ENCODE results near the gene FREY1. TPM values are rescaled to one million over a fixed set of nuclear protein-coding genes. Genes with fewer than 3 reads are reported as not detected.
A peak's percentile ranks its signal among the peaks of the same experiment; 100 is the strongest.

FREY1 gene
- total RNA-seq, 1 experiment from 2014 or later = 1.4 TPM

- BruUV-seq (replicated peaks) = no TSS peak
- no peaks in the 10 kb centered on the region for H3K9me3 ChIP-seq (ENCODE audit: control insufficient read depth, insufficient read depth, low read depth, low read length)
- ChIA-PET CTCF (no interaction called here), POLR2A (no interaction called here)
- no peak for TF ChIP-seq TCF7L2 (IDR thresholded peaks at IDR 0.05; ENCODE audit: low read depth, low read length)
- TF ChIP-seq REST (IDR thresholded peaks at IDR 0.05; ENCODE audit: insufficient read depth in 1 of 2, low read depth in 2 of 2, low read length in 1 of 2) = no peak
- TF ChIP-seq SIN3A (IDR thresholded peaks at IDR 0.05; ENCODE audit: borderline replicate concordance, insufficient read depth, low read depth, low read length) = no peak
- TF ChIP-seq POLR2AphosphoS5 (IDR thresholded peaks at IDR 0.05; ENCODE audit: low read depth, low read length) = no peak
- TF ChIP-seq, protein P1, sequence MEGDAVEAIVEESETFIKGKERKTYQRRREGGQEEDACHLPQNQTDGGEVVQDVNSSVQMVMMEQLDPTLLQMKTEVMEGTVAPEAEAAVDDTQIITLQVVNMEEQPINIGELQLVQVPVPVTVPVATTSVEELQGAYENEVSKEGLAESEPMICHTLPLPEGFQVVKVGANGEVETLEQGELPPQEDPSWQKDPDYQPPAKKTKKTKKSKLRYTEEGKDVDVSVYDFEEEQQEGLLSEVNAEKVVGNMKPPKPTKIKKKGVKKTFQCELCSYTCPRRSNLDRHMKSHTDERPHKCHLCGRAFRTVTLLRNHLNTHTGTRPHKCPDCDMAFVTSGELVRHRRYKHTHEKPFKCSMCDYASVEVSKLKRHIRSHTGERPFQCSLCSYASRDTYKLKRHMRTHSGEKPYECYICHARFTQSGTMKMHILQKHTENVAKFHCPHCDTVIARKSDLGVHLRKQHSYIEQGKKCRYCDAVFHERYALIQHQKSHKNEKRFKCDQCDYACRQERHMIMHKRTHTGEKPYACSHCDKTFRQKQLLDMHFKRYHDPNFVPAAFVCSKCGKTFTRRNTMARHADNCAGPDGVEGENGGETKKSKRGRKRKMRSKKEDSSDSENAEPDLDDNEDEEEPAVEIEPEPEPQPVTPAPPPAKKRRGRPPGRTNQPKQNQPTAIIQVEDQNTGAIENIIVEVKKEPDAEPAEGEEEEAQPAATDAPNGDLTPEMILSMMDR (IDR thresholded peaks at IDR 0.05) = no peak
- in situ Hi-C loops (cut with HindIII; ENCODE audit: low pct_unique_long_range_greater_than_20kb, low sequenced_read_pairs) = no loop called here
- peaks cover 11% of the 10 kb centered on the region for H3K4me1 ChIP-seq (ENCODE audit: control insufficient read depth, insufficient read depth, low read length)
- DNase-seq (ENCODE audit: low read depth, low spot score) (no peak), ATAC-seq (no peak)
- H3K36me3 ChIP-seq (ENCODE audit: control insufficient read depth, insufficient read depth, low read length) = peaks cover 12% of the 10 kb centered on the region
- no peaks in the 10 kb centered on the region; the same call in 1 of the 2 replicates for H3K27me3 ChIP-seq (ENCODE audit: control insufficient read depth, insufficient read depth, low read length)
- H3K27ac ChIP-seq (ENCODE audit: low read length) = peak overlapping the region; percentile 94
- peak overlapping the region; percentile 95 to 100 for H3K4me3 ChIP-seq (ENCODE audit: low read depth in 2 of 2, low read length in 2 of 2)
- intact Hi-C loops (cut with micrococcal nuclease; ENCODE audit: unreplicated experiment) = no loop called here
These were observed 12.0 kb upstream of the FREY1 start for GRCh38 chr11:45918962-45919675.

GRCh38 chr11:45918331-45918941 is 11.4 kb upstream of the FREY1 start:
- peak overlapping the region; percentile 94 for H3K27ac ChIP-seq (ENCODE audit: low read length)
- DNase-seq (ENCODE audit: low read depth, low spot score) (peak; percentile 33), ATAC-seq (peak; percentile 78)
- peak; percentile 34; the same call in 1 of the 2 replicates for TF ChIP-seq POLR2AphosphoS5 (IDR thresholded peaks at IDR 0.05; ENCODE audit: low read depth, low read length)
- no peak for TF ChIP-seq REST (IDR thresholded peaks at IDR 0.05; ENCODE audit: insufficient read depth in 1 of 2, low read depth in 2 of 2, low read length in 1 of 2)
- in situ Hi-C loops (cut with HindIII; ENCODE audit: low pct_unique_long_range_greater_than_20kb, low sequenced_read_pairs) (no loop called here), intact Hi-C loops (cut with micrococcal nuclease; ENCODE audit: unreplicated experiment) (no loop called here)
- peak overlapping the region; percentile 95 to 100 for H3K4me3 ChIP-seq (ENCODE audit: low read depth in 2 of 2, low read length in 2 of 2)
- no peaks in the 10 kb centered on the region; the same call in 1 of the 2 replicates for H3K27me3 ChIP-seq (ENCODE audit: control insufficient read depth, insufficient read depth, low read length)
- H3K36me3 ChIP-seq (ENCODE audit: control insufficient read depth, insufficient read depth, low read length) = peaks cover 12% of the 10 kb centered on the region
- CTCF ChIA-PET = no interaction called here
- no TSS peak for BruUV-seq (replicated peaks)
- peaks cover 11% of the 10 kb centered on the region for H3K4me1 ChIP-seq (ENCODE audit: control insufficient read depth, insufficient read depth, low read length)
- POLR2A ChIA-PET = no interaction called here
- H3K9me3 ChIP-seq (ENCODE audit: control insufficient read depth, insufficient read depth, low read depth, low read length) = no peaks in the 10 kb centered on the region
